HG03045 (cell line): ENCODE results near the gene BRSK2.
"Not testable (repeated sequence)": the region's sequence is repeated elsewhere in the genome, so short reads cannot be mapped to it uniquely, and the experiment has no call there.

Experiments
- ATAC-seq: cut with Tn5 transposase; IDR thresholded peaks from one replicate; pipeline ENCODE4 v1.9.1; 2021; ENCODE audit warnings: mild to moderate bottlenecking, moderate library complexity; ENCODE audit not compliant: unreplicated experiment

The BRSK2 gene

GRCh38 chr11:1353383-1354124, 36.2 kb upstream of the BRSK2 start:
- ATAC-seq, result no peak

GRCh38 chr11:1354125-1354938, 35.4 kb upstream of the BRSK2 start:
- no peak for ATAC-seq

- ATAC-seq, result no peak
Observed at GRCh38 chr11:1356007-1356435, 33.7 kb upstream of the BRSK2 start.

- no peak for ATAC-seq
Observed at GRCh38 chr11:1356478-1356960, 33.2 kb upstream of the BRSK2 start.

- ATAC-seq, result no peak
Observed at GRCh38 chr11:1358286-1358685, 31.4 kb upstream of the BRSK2 start.

GRCh38 chr11:1358931-1359330, 30.8 kb upstream of the BRSK2 start:
- ATAC-seq, result not testable (repeated sequence)

- no peak for ATAC-seq
Observed at GRCh38 chr11:1359556-1359955, 30.2 kb upstream of the BRSK2 start.

GRCh38 chr11:1360181-1360834, 29.4 kb upstream of the BRSK2 start:
- ATAC-seq, result no peak

GRCh38 chr11:1360835-1361357, 28.8 kb upstream of the BRSK2 start:
- ATAC-seq, result no peak

GRCh38 chr11:1361882-1362281, 27.9 kb upstream of the BRSK2 start:
- ATAC-seq, result no peak

GRCh38 chr11:1367721-1368120, 22.0 kb upstream of the BRSK2 start:
- no peak for ATAC-seq

GRCh38 chr11:1368216-1368615, 21.5 kb upstream of the BRSK2 start:
- ATAC-seq, result no peak

- no peak for ATAC-seq
Observed at GRCh38 chr11:1368966-1369365, 20.8 kb upstream of the BRSK2 start.

GRCh38 chr11:1369371-1370005, 20.2 kb upstream of the BRSK2 start:
- ATAC-seq, result no peak

- ATAC-seq, result no peak
Observed at GRCh38 chr11:1370186-1371025, 19.3 kb upstream of the BRSK2 start.

- no peak for ATAC-seq
Observed at GRCh38 chr11:1371026-1371325, 18.8 kb upstream of the BRSK2 start.

- no peak for ATAC-seq
Observed at GRCh38 chr11:1371377-1371776, 18.4 kb upstream of the BRSK2 start.

GRCh38 chr11:1371836-1372465, 17.8 kb upstream of the BRSK2 start:
- no peak for ATAC-seq

GRCh38 chr11:1372660-1373059, 17.1 kb upstream of the BRSK2 start:
- no peak for ATAC-seq
